Nucleus accumbens (tissue), 56 donors: Measurements from ENCODE around the gene PCDHGA9.

Experiments used
- DNase-seq, 56 donors: peaks; one replicate each; lab custom pipeline; 2025; lab: John Stamatoyannopoulos, UW

The PCDHGA9 gene

GRCh38 chr5:141439411-141440141 lies 37.0 kb downstream of the PCDHGA9 start:
- DNase-seq: no peak

DNA sequence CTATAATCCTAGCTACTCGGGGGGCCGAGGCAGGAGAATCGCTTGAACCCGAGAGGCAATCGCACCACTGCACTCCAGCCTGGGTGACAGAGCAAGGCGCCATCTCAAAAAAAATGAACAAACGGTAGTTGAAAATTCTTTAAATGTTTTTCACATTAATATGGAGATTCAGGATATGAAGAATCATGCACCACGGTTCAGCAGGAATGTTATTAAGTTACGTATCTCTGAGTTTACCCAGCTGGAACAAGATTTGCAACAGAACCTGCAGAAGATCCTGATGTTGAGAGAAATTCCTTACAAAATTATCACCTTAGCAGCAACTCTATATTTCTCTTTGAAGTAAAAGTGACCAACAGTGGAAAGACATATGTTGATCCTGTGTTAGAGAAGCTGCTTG lies 37.8 kb downstream of the PCDHGA9 start:
- no peak for DNase-seq

GRCh38 chr5:141441571-141442170 lies 39.1 kb downstream of the PCDHGA9 start:
- DNase-seq: no peak
